ENCODE measurements around the gene GJA10.

GRCh38 chr6:89928604-89929003, 34.3 kb downstream of the GJA10 start:
- TF ChIP-seq POLR2AphosphoS5 (IDR thresholded peaks at IDR 0.05; ENCODE audit: low read depth, low read length) (no peak), POLR2A (IDR thresholded peaks at IDR 0.05; ENCODE audit: low read depth, low read length) (no peak), TAF1 (IDR thresholded peaks at IDR 0.05; ENCODE audit: borderline replicate concordance, low read depth, low read length) (no peak)
